ENCODE results near the gene SLC7A14.

Gene SLC7A14

DNA sequence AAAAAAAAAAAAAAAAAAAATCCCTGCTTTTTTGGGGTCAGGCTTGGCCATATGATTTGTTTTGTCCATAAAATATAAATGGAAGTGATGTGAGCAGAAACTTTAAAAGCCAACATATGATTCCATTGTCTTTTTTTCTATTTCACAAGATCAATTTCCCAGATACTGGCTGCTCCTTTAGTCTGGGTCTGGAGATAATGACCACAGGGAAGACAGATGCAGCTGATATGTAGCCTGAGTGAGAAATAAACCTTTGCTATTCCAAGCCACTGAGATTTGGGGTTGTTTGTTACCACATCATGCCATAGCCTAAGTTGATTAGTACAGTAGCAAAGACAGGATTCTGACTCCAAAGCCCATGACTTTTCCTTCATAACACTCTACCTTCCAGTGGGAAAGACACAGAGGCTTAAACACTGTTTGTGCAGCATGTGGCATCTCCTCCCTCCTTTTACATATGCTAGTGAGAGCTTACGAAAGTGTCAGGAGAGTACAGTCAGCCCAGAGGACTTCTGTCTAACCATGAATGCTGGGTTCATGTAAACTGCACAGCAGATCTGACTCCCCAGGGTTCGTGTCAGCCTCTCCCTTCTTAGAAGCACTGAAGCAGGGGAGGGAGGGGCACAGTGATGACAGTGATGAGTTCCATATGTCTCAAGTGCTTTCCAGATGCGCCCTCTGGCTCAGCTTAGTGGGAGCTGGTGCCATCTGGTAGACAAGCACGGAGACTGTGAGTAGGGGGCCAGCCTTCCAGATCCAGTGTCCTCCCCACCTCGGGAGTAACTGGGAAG, 36.7 kb upstream of the SLC7A14 start:
- TF ChIP-seq, protein P1, sequence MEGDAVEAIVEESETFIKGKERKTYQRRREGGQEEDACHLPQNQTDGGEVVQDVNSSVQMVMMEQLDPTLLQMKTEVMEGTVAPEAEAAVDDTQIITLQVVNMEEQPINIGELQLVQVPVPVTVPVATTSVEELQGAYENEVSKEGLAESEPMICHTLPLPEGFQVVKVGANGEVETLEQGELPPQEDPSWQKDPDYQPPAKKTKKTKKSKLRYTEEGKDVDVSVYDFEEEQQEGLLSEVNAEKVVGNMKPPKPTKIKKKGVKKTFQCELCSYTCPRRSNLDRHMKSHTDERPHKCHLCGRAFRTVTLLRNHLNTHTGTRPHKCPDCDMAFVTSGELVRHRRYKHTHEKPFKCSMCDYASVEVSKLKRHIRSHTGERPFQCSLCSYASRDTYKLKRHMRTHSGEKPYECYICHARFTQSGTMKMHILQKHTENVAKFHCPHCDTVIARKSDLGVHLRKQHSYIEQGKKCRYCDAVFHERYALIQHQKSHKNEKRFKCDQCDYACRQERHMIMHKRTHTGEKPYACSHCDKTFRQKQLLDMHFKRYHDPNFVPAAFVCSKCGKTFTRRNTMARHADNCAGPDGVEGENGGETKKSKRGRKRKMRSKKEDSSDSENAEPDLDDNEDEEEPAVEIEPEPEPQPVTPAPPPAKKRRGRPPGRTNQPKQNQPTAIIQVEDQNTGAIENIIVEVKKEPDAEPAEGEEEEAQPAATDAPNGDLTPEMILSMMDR (IDR thresholded peaks at IDR 0.05): no peak

DNA sequence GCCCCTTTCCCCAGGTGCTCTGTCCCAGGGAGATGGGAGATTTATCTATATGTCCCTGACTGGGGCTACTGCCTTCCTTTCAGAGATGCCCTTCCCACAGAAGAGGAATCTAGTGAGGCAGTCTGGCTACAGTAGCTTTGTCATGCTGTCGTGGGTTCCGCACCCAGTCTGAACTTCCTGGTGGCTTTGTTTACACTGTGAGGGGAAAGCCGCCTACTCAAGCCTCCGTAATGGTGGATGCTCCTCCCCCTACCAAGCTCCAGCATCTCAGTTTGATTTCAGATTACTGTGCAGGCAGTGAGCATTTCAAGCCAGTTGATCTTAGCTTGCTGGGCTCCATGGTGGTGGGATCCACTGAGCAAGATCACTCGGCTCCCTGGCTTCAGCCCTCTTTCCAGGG, 35.4 kb upstream of the SLC7A14 start:
- TF ChIP-seq, protein P1 (IDR thresholded peaks at IDR 0.05): no peak

DNA sequence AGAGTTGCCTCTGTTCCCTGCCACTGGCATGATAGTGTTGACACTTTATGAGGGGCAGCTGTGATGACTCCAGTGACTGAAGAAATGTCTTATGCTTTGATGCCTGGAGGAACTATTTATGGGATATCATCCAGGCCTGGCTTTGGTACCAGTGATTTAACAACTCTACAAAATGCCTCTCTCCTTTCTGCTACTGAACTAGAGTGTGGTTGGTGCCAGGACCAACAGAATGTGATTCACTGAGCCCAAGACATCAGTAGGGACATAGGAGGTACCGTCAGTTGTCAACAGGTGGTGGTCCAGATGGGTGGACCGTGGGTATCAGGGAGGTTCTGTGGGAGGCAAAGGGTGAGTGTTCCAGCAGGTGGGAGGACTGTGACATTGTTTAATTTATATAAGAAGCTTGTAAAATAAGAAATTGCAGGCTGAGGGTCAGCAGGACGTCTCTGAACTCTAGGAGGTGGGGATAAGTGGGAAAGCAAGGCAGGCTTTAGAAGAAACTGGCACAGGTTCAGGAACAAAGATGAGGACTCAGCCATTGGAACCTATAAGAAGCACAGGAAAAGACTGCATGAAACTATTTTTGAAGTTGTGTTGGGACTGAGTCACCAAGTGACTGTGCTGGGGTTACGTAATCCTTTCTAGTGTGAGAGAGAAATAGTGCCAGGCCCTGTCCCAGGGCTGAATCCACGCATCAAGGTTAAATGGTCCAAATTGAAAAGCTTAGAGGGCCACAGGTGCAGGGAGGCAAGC, 28.5 kb upstream of the SLC7A14 start:
- TF ChIP-seq, protein P1 (IDR thresholded peaks at IDR 0.05): no peak

DNA sequence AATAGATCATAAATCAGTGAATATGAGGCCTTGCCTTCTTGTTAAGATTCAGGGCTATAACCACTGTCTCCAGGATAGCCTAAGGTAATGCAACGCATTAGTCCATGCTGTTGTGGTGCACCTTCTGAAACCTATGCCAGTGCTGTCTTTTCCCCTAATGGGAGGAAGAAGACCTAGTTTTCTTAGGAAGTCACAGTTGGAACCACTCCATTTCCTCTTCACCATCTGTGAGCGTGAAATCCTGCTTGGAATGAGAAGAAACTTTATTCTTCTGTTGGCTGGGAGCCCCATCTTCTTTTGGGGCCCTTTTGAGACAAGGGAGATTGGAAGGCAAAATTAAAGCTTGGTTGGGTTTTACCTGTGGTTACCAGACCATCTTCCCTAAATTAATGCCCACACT, 25.9 kb upstream of the SLC7A14 start:
- TF ChIP-seq, protein P1 (IDR thresholded peaks at IDR 0.05): no peak

DNA sequence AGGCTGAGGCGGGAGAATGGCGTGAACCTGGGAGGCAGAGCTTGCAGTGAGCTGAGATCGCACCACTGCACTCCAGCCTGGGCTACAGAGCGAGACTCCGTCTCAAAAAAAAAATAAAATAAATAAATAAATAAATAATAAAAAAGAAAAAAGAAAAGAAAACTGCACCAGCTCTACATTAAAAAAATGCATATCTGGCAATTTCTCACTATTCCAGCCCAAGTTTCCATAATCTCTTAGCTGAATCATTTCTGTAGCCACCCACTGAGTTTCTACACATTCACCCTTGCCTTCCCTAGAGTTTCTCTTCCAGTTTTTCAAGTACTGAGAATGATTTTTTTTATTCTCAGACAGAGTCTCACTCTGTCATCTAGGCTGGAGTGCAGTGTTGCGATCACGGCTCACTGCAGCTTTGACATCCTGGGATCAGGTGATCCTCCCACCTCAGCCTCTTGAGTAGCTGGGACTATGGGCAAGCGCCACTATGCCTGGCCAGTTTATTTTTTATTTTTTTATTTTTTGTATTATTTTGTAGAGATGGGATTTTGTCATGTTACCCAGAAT, 24.5 kb upstream of the SLC7A14 start:
- TF ChIP-seq, protein P1 (IDR thresholded peaks at IDR 0.05): no peak

DNA sequence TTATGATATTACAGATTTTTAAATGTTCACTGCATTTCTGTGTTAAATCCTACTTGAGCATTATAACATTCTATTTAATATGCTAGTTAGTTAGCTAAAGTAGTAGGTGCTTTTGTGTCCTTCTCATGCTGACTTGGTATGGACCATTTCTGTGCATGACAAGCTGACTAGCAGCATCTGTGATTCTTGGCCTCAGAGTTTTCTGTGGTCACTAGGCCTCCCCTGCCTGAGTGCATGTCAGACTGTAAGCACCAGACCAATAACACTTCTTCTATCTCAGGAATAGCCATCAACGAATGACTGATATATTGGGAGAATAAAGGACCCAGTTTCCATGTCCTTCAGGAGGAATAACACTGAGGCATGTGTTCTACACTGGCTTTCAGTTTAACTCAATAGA, 22.6 kb upstream of the SLC7A14 start:
- TF ChIP-seq, protein P1 (IDR thresholded peaks at IDR 0.05): no peak

DNA sequence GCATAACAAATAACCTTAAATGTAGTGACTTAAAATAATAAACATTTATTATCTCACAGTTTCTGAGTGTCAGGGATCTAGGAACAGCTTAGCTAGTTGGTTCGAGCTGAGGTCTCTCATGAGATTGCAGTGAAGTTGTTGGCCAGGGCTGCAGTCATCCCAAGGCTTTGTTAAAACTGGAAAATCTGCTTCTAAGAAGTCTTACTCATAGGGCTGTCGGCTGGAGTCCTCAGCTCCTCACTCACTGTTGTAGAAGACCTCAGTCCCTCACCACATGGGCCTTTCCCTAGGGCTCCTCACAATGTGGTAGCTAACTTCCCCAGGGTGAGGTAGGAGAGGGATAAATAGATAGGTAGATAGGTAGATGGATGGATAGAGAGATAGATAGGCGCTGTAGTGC, 20.8 kb upstream of the SLC7A14 start:
- TF ChIP-seq, protein P1 (IDR thresholded peaks at IDR 0.05): no peak

Data from LNCAP (cell line).